Vagina (tissue), 2 donors: Measurements from ENCODE around the gene NFIB. TPM values are rescaled to one million over a fixed set of nuclear protein-coding genes. Genes with fewer than 3 reads are reported as not detected.

Source experiments
- DNase-seq, 2 donors: peaks; one replicate each; pipeline ENCODE4 v3.0.0-alpha.2; 2017; ENCODE audit errors: extremely low spot score in 2 of 2
- H3K27ac ChIP-seq: fragments of 200-600 bp; sonication (generic); one replicate; pipeline ENCODE4 v1.5.1; 2019
- H3K27me3 ChIP-seq: fragments of 200-600 bp; sonication (generic); one replicate; pipeline ENCODE4 v1.5.1; 2019
- H3K36me3 ChIP-seq, 2 donors: fragments of 200-600 bp; sonication (generic); one replicate each; pipeline ENCODE4 v1.5.1; 2017 to 2019
- H3K4me1 ChIP-seq: fragments of 200-600 bp; sonication (generic); one replicate; pipeline ENCODE4 v1.5.1; 2019
- H3K4me3 ChIP-seq, 2 donors: fragments of 200-600 bp; sonication (generic); 1 replicate in 1 of 2; 2 replicates in 1 of 2; pipeline ENCODE4 v1.5.1; 2016 to 2019
- H3K9me3 ChIP-seq: fragments of 200-600 bp; sonication (generic); one replicate; pipeline ENCODE4 v1.5.1; 2019
- CTCF ChIP-seq, 3 experiments: fragments of 450-650 bp in 2 of 3; fragments of 200-600 bp in 1 of 3; sonication (generic) in 1 of 3; IDR thresholded peaks; one replicate each; pipeline ENCODE4 v1.5.1; 2017 to 2019; ENCODE audit warnings: antibody characterized with exemption in 3 of 3, mild to moderate bottlenecking in 2 of 3, moderate library complexity in 2 of 3
- POLR2A ChIP-seq, 2 donors: fragments of 450-650 bp; IDR thresholded peaks; one replicate each; pipeline ENCODE4 v1.6.1; 2017; ENCODE audit warnings: antibody characterized with exemption in 2 of 2, mild to moderate bottlenecking in 2 of 2, moderate library complexity in 2 of 2
- POLR2AphosphoS5 ChIP-seq, 2 donors: sonication (generic); formaldehyde crosslinking; IDR thresholded peaks; one replicate each; pipeline ENCODE4 v1.9.0; 2017; ENCODE audit warnings: antibody characterized with exemption in 2 of 2, mild to moderate bottlenecking in 2 of 2, low read depth in 1 of 2; ENCODE audit not compliant: insufficient read depth in 1 of 2
- intact Hi-C: fragments of 100-400 bp; cut with DNase I; formaldehyde crosslinking; loops from one replicate; pipeline ENCODE4 v1.15.1; 2023
- total RNA-seq: library from RNA; depleted of rRNA; stranded (reverse); fragments of >200 nt; gene quantifications from one replicate; pipeline ENCODE4 v1.2.3, GENCODE V29; 2016

Gene NFIB
- total RNA-seq, 1 donor from 2014 or later = 73.4 TPM

- no peaks in the 10 kb centered on the region for H3K27me3 ChIP-seq
- no peaks in the 10 kb centered on the region for H3K36me3 ChIP-seq
- no peak overlapping the region for H3K27ac ChIP-seq
- intact Hi-C loops = no loop called here
- H3K4me3 ChIP-seq = no peak overlapping the region
- DNase-seq = no peak
- no peaks in the 10 kb centered on the region for H3K9me3 ChIP-seq
- no peaks in the 10 kb centered on the region for H3K4me1 ChIP-seq
- TF ChIP-seq POLR2A (IDR thresholded peaks at IDR 0.05) = no peak
- no peak for TF ChIP-seq CTCF (IDR thresholded peaks at IDR 0.05)
- no peak for TF ChIP-seq POLR2AphosphoS5 (IDR thresholded peaks at IDR 0.05; ENCODE audit: insufficient read depth in 1 of 2, low read depth in 1 of 2)
These were observed 182.4 kb downstream of the NFIB start for GRCh38 chr9:14131356-14132088.

GRCh38 chr9:14127656-14128055 is 186.3 kb downstream of the NFIB start:
- no peak for TF ChIP-seq POLR2A (IDR thresholded peaks at IDR 0.05)
- no peak for TF ChIP-seq POLR2AphosphoS5 (IDR thresholded peaks at IDR 0.05; ENCODE audit: insufficient read depth in 1 of 2, low read depth in 1 of 2)
- TF ChIP-seq CTCF (IDR thresholded peaks at IDR 0.05) = no peak
- intact Hi-C loops = no loop called here

GRCh38 chr9:14119694-14120514 is 194.0 kb downstream of the NFIB start:
- peak in 1 of 2 donors; percentile 10 for TF ChIP-seq POLR2AphosphoS5 (IDR thresholded peaks at IDR 0.05; ENCODE audit: insufficient read depth in 1 of 2, low read depth in 1 of 2)
- TF ChIP-seq POLR2A (IDR thresholded peaks at IDR 0.05) = no peak

More at GRCh38 chr9:14127656-14128055, 186.3 kb downstream of the NFIB start:
- Histone ChIP-seq H3K36me3 (peaks cover 0 to 8% of the 10 kb centered on the region in 2 donors), H3K4me1 (no peaks in the 10 kb centered on the region), H3K27ac (no peak overlapping the region), H3K27me3 (no peaks in the 10 kb centered on the region), H3K4me3 (no peak overlapping the region), H3K9me3 (no peaks in the 10 kb centered on the region)
- DNase-seq = no peak

GRCh38 chr9:14112226-14112625 is 201.7 kb downstream of the NFIB start:
- no peak overlapping the region for H3K27ac ChIP-seq
- H3K9me3 ChIP-seq = no peaks in the 10 kb centered on the region
- no peak overlapping the region for H3K4me3 ChIP-seq
- DNase-seq = no peak
- peaks cover 0 to 32% of the 10 kb centered on the region in 2 donors for H3K36me3 ChIP-seq
- intact Hi-C loops = no loop called here
- no peaks in the 10 kb centered on the region for H3K27me3 ChIP-seq
- TF ChIP-seq POLR2A (IDR thresholded peaks at IDR 0.05) (no peak), POLR2AphosphoS5 (IDR thresholded peaks at IDR 0.05; ENCODE audit: insufficient read depth in 1 of 2, low read depth in 1 of 2) (no peak), CTCF (IDR thresholded peaks at IDR 0.05) (no peak)
- H3K4me1 ChIP-seq = no peaks in the 10 kb centered on the region

More at GRCh38 chr9:14119694-14120514, 194.0 kb downstream of the NFIB start:
- no peaks in the 10 kb centered on the region for H3K4me1 ChIP-seq
- no peak overlapping the region for H3K4me3 ChIP-seq
- no peak overlapping the region for H3K27ac ChIP-seq
- no peaks in the 10 kb centered on the region for H3K9me3 ChIP-seq
- intact Hi-C loops = no loop called here
- peaks cover 0 to 30% of the 10 kb centered on the region in 2 donors for H3K36me3 ChIP-seq
- no peak for DNase-seq
- no peaks in the 10 kb centered on the region for H3K27me3 ChIP-seq

GRCh38 chr9:14111696-14112095 is 202.2 kb downstream of the NFIB start:
- DNase-seq = no peak
- Histone ChIP-seq H3K27ac (no peak overlapping the region), H3K4me1 (no peaks in the 10 kb centered on the region), H3K9me3 (no peaks in the 10 kb centered on the region), H3K27me3 (no peaks in the 10 kb centered on the region), H3K36me3 (peaks cover 0 to 32% of the 10 kb centered on the region in 2 donors), H3K4me3 (no peak overlapping the region)
- intact Hi-C loops = no loop called here
- TF ChIP-seq POLR2A (IDR thresholded peaks at IDR 0.05) (no peak), POLR2AphosphoS5 (IDR thresholded peaks at IDR 0.05; ENCODE audit: insufficient read depth in 1 of 2, low read depth in 1 of 2) (no peak), CTCF (IDR thresholded peaks at IDR 0.05) (no peak)
